WERI-Rb-1 (cell line): ENCODE measurements around the gene NFYA.

Experiments used
- DNase-seq: peaks from one replicate; pipeline ENCODE4 v3.0.0-alpha.2; 2020
- H3K27ac ChIP-seq: fragments of 250-450 bp; sonication (Bioruptor Pico); 2 replicates; pipeline ENCODE4 v1.5.1; 2020; ENCODE audit warnings: mild to moderate bottlenecking, moderate library complexity
- H3K27me3 ChIP-seq: fragments of 250-450 bp; sonication (Bioruptor Pico); 2 replicates; pipeline ENCODE4 v1.5.1; 2021; ENCODE audit warnings: mild to moderate bottlenecking, low read depth, moderate library complexity; ENCODE audit not compliant: insufficient read depth, severe bottlenecking
- H3K36me3 ChIP-seq: fragments of 250-450 bp; sonication (Bioruptor Pico); 2 replicates; pipeline ENCODE4 v1.5.1; 2020; ENCODE audit warnings: mild to moderate bottlenecking, moderate library complexity
- H3K4me3 ChIP-seq: 2 replicates; pipeline ENCODE4 v1.5.1; 2011; ENCODE audit warnings: low read depth, mild to moderate bottlenecking, control low read depth, low read length
- H3K9me3 ChIP-seq: fragments of 250-450 bp; sonication (Bioruptor Pico); 2 replicates; pipeline ENCODE4 v1.5.1; 2021; ENCODE audit warnings: mild to moderate bottlenecking, moderate library complexity; ENCODE audit not compliant: severe bottlenecking
- CTCF ChIP-seq: IDR thresholded peaks from 2 replicates; pipeline ENCODE4 v1.5.1; 2011; ENCODE audit warnings: low read depth, mild to moderate bottlenecking, control low read depth, inconsistent platforms, low read length

The NFYA gene

GRCh38 chr6:41037107-41037900 lies 35.5 kb upstream of the NFYA start:
- Histone ChIP-seq H3K27ac (no peak overlapping the region), H3K36me3 (no peaks in the 10 kb centered on the region), H3K4me3 (no peak overlapping the region), H3K27me3 (no peaks in the 10 kb centered on the region), H3K9me3 (no peaks in the 10 kb centered on the region)
- DNase-seq, result no peak
- no peak for TF ChIP-seq CTCF

DNA sequence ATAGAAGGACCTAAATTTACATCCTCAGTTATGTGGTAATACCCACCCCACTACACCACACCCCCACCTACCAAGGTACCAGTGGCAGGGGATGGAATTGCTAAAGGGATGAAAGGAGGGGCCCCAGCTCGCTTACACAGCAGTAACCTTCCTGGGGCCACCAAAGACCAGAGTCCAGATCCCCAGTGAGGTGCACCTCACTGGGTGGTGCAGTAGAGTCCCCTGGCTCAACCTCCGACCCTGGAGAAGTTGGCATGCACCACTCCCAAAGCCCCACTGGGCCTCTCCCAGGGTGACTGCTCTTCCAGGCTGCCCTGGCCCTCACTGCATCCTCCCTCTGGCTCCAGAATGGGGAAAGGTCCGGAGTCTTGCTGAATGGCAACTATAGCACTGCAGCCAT lies 34.6 kb upstream of the NFYA start:
- no peak overlapping the region for H3K27ac ChIP-seq
- H3K4me3 ChIP-seq, result no peak overlapping the region
- H3K36me3 ChIP-seq, result no peaks in the 10 kb centered on the region
- no peak for TF ChIP-seq CTCF
- H3K9me3 ChIP-seq, result no peaks in the 10 kb centered on the region
- H3K27me3 ChIP-seq, result no peaks in the 10 kb centered on the region
- DNase-seq, result no peak

GRCh38 chr6:41039060-41039998 lies 33.4 kb upstream of the NFYA start, which contains the start of gene UNC5CL:
TSS of gene UNC5CL (minus strand) at chr6:41039221. CDS start at chr6:41035074, 4,147 bp downstream.
- peak; percentile 85 for DNase-seq
- Histone ChIP-seq H3K4me3 (no peak within 1 kb of the TSS), H3K27ac (no peak within 1 kb of the TSS), H3K9me3 (no peaks in the 10 kb centered on the region), H3K27me3 (no peaks in the 10 kb centered on the region), H3K36me3 (no peaks in the 10 kb centered on the region)
- TF ChIP-seq CTCF, result peak; percentile 94

GRCh38 chr6:41040101-41040939 lies 32.5 kb upstream of the NFYA start:
- TF ChIP-seq CTCF, result no peak
- Histone ChIP-seq H3K27ac (no peak overlapping the region), H3K9me3 (no peaks in the 10 kb centered on the region), H3K36me3 (no peaks in the 10 kb centered on the region), H3K27me3 (no peaks in the 10 kb centered on the region), H3K4me3 (no peak overlapping the region)
- DNase-seq, result no peak

- no peak for TF ChIP-seq CTCF
- no peaks in the 10 kb centered on the region for H3K36me3 ChIP-seq
- H3K27me3 ChIP-seq, result no peaks in the 10 kb centered on the region
- no peak overlapping the region for H3K4me3 ChIP-seq
- H3K9me3 ChIP-seq, result no peaks in the 10 kb centered on the region
- DNase-seq, result no peak
- no peak overlapping the region for H3K27ac ChIP-seq
These were observed 31.7 kb upstream of the NFYA start for GRCh38 chr6:41040940-41041536.
